ENCODE measurements around the gene ULK4.

DNA sequence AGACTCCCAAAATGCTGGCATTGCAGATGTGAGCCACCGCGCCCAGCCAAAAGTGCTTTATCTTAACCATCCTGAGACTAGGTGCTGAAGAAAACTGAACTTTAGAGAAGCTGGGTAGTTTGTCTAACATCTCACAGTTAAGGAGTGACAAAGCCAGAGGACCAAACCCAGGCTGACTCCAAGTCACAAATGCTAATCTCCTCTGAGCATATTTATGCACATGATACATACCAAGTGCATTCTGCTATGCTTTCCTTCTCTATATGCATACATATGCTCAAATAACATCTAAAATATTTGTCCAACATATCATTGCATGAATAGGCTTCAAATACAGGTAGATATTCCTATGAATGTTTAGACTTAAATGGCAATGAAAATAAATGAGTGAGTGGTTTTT, 505.7 kb downstream of the ULK4 start:
- TF ChIP-seq, protein P1, sequence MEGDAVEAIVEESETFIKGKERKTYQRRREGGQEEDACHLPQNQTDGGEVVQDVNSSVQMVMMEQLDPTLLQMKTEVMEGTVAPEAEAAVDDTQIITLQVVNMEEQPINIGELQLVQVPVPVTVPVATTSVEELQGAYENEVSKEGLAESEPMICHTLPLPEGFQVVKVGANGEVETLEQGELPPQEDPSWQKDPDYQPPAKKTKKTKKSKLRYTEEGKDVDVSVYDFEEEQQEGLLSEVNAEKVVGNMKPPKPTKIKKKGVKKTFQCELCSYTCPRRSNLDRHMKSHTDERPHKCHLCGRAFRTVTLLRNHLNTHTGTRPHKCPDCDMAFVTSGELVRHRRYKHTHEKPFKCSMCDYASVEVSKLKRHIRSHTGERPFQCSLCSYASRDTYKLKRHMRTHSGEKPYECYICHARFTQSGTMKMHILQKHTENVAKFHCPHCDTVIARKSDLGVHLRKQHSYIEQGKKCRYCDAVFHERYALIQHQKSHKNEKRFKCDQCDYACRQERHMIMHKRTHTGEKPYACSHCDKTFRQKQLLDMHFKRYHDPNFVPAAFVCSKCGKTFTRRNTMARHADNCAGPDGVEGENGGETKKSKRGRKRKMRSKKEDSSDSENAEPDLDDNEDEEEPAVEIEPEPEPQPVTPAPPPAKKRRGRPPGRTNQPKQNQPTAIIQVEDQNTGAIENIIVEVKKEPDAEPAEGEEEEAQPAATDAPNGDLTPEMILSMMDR (IDR thresholded peaks at IDR 0.05), result no peak
- TF ChIP-seq POLR2AphosphoS5 (IDR thresholded peaks at IDR 0.05; ENCODE audit: low read depth, low read length), result no peak
- no peak for TF ChIP-seq SIN3A (IDR thresholded peaks at IDR 0.05; ENCODE audit: borderline replicate concordance, insufficient read depth, low read depth, low read length)
